OCI-LY1 (cell line): ENCODE data around the gene RCAN1.

Experiments
- H2AFZ ChIP-seq: fragments of 200-600 bp; sonication (generic), shearing (Covaris generic); 2 replicates; pipeline ENCODE4 v1.6.0; 2014; ENCODE audit warnings: antibody characterized with exemption, mild to moderate bottlenecking, low read length
- H3F3A ChIP-seq: fragments of 200-600 bp; sonication (generic), shearing (Covaris generic); 2 replicates; pipeline ENCODE4 v1.6.0; 2014; ENCODE audit warnings: mild to moderate bottlenecking, antibody characterized with exemption, low read length, moderate library complexity; ENCODE audit not compliant: insufficient read depth
- H3K27ac ChIP-seq: fragments of 200-600 bp; sonication (generic); 2 replicates; pipeline ENCODE4 v1.5.1; 2014; ENCODE audit warnings: low read length, mixed run types, mild to moderate bottlenecking, low read depth; ENCODE audit not compliant: poor library complexity, severe bottlenecking
- H3K27me3 ChIP-seq: fragments of 200-600 bp; sonication (generic); 2 replicates; pipeline ENCODE4 v1.6.0; 2014; ENCODE audit warnings: antibody characterized with exemption, mild to moderate bottlenecking, low read length, moderate library complexity; ENCODE audit not compliant: insufficient read depth
- H3K36me3 ChIP-seq: fragments of 200-600 bp; sonication (generic); 2 replicates; pipeline ENCODE4 v1.6.1; 2014; ENCODE audit warnings: mild to moderate bottlenecking, antibody characterized with exemption, low read length, moderate library complexity, mixed read lengths; ENCODE audit not compliant: insufficient read depth
- H3K4me1 ChIP-seq: fragments of 200-600 bp; sonication (generic); 2 replicates; pipeline ENCODE4 v1.5.1; 2014; ENCODE audit warnings: mild to moderate bottlenecking, low read length, moderate library complexity; ENCODE audit not compliant: insufficient read depth, severe bottlenecking
- H3K4me2 ChIP-seq: fragments of 200-600 bp; sonication (generic), shearing (Covaris generic); 2 replicates; pipeline ENCODE4 v1.6.1; 2014; ENCODE audit warnings: low read length
- H3K4me3 ChIP-seq: fragments of 200-600 bp; sonication (generic); 2 replicates; pipeline ENCODE4 v1.5.1; 2014; ENCODE audit warnings: low read length, low read depth, mild to moderate bottlenecking, mixed read lengths; ENCODE audit not compliant: poor library complexity, severe bottlenecking
- H3K79me2 ChIP-seq: fragments of 200-600 bp; shearing (Covaris generic); 2 replicates; pipeline ENCODE4 v1.6.1; 2016; ENCODE audit warnings: mixed run types, low read length, mixed read lengths; ENCODE audit not compliant: insufficient read depth
- H3K9ac ChIP-seq: fragments of 200-600 bp; sonication (generic), shearing (Covaris generic); 2 replicates; pipeline ENCODE4 v1.6.1; 2014; ENCODE audit warnings: mild to moderate bottlenecking, low read length, mixed read lengths
- H3K9me2 ChIP-seq: fragments of 200-600 bp; sonication (generic), shearing (Covaris generic); 2 replicates; pipeline ENCODE4 v1.6.1; 2014; ENCODE audit warnings: low read depth, mild to moderate bottlenecking, low read length, mixed read lengths
- H3K9me3 ChIP-seq: fragments of 200-600 bp; shearing (Covaris generic); 2 replicates; pipeline ENCODE4 v1.6.1; 2014; ENCODE audit warnings: low read length, mixed read lengths
- H4K20me1 ChIP-seq: fragments of 200-600 bp; sonication (generic), shearing (Covaris generic); 2 replicates; pipeline ENCODE4 v1.6.0; 2016; ENCODE audit warnings: mild to moderate bottlenecking, low read length; ENCODE audit not compliant: insufficient read depth
- CTCF ChIP-seq: fragments of 200-600 bp; sonication (generic), shearing (Covaris generic); IDR thresholded peaks from 2 replicates; pipeline ENCODE4 v1.5.1; 2017; ENCODE audit warnings: mild to moderate bottlenecking, antibody characterized with exemption, low read length, moderate library complexity, mixed read lengths
- EZH2 ChIP-seq: fragments of 200-600 bp; sonication (generic), shearing (Covaris generic); IDR thresholded peaks from 2 replicates; pipeline ENCODE4 v1.8.0; 2017; ENCODE audit warnings: borderline replicate concordance, mixed run types, mild to moderate bottlenecking, antibody characterized with exemption, low read length, moderate library complexity, mixed read lengths

The RCAN1 gene

GRCh38 chr21:34534522-34534921, 80.4 kb downstream of the RCAN1 start:
- Histone ChIP-seq H3K36me3 (no peaks in the 10 kb centered on the region), H3K79me2 (no peaks in the 10 kb centered on the region), H3K4me1 (no peaks in the 10 kb centered on the region), H4K20me1 (no peaks in the 10 kb centered on the region), H3K4me2 (no peak overlapping the region), H3K9me2 (no peaks in the 10 kb centered on the region), H3K4me3 (no peak overlapping the region), H3K27ac (no peak overlapping the region), H2AFZ (no peak overlapping the region), H3K9me3 (no peaks in the 10 kb centered on the region), H3K9ac (no peak overlapping the region), H3K27me3 (no peaks in the 10 kb centered on the region), H3F3A (no peaks in the 10 kb centered on the region)
- TF ChIP-seq CTCF (no peak), EZH2 (no peak)

- Histone ChIP-seq H3K9me3 (no peaks in the 10 kb centered on the region), H4K20me1 (no peaks in the 10 kb centered on the region), H3K4me2 (no peak overlapping the region), H3F3A (no peaks in the 10 kb centered on the region), H3K79me2 (no peaks in the 10 kb centered on the region), H3K27ac (no peak overlapping the region), H3K27me3 (no peaks in the 10 kb centered on the region), H3K4me1 (no peaks in the 10 kb centered on the region), H3K9ac (no peak overlapping the region), H3K36me3 (no peaks in the 10 kb centered on the region), H3K9me2 (no peaks in the 10 kb centered on the region), H2AFZ (no peak overlapping the region), H3K4me3 (no peak overlapping the region)
- TF ChIP-seq EZH2: no peak
- TF ChIP-seq CTCF: no peak
Measured at GRCh38 chr21:34533938-34534337, 81.0 kb downstream of the RCAN1 start.

GRCh38 chr21:34531399-34531798, 83.5 kb downstream of the RCAN1 start:
- Histone ChIP-seq H3F3A (no peaks in the 10 kb centered on the region), H3K4me1 (no peaks in the 10 kb centered on the region), H3K9me3 (no peaks in the 10 kb centered on the region), H3K9ac (no peak overlapping the region), H3K9me2 (no peaks in the 10 kb centered on the region), H3K4me3 (no peak overlapping the region), H3K79me2 (no peaks in the 10 kb centered on the region), H3K27me3 (no peaks in the 10 kb centered on the region), H3K27ac (no peak overlapping the region), H2AFZ (no peak overlapping the region), H4K20me1 (no peaks in the 10 kb centered on the region), H3K36me3 (no peaks in the 10 kb centered on the region), H3K4me2 (no peak overlapping the region)
- TF ChIP-seq CTCF: no peak
- TF ChIP-seq EZH2: no peak
